GM18951 (cell line): Measurements from ENCODE around the gene CGB1.
"Not testable (repeated sequence)": the region's sequence is repeated elsewhere in the genome, so short reads cannot be mapped to it uniquely, and the experiment has no call there.

Experiments
- POLR2A ChIP-seq: IDR thresholded peaks from 4 replicates; pipeline ENCODE4 v1.6.1; 2011; ENCODE audit warnings: mild to moderate bottlenecking; ENCODE audit not compliant: insufficient read length, insufficient read depth; ENCODE audit errors: extremely low read depth
- in situ Hi-C: fragments of 300-500 bp; cut with MboI; formaldehyde crosslinking; loops from one replicate; pipeline ENCODE4 v1.12.0; 2022; ENCODE audit warnings: low sequenced_read_pairs, mixed read lengths, inconsistent platforms; ENCODE audit not compliant: unreplicated experiment

CGB1 gene

DNA sequence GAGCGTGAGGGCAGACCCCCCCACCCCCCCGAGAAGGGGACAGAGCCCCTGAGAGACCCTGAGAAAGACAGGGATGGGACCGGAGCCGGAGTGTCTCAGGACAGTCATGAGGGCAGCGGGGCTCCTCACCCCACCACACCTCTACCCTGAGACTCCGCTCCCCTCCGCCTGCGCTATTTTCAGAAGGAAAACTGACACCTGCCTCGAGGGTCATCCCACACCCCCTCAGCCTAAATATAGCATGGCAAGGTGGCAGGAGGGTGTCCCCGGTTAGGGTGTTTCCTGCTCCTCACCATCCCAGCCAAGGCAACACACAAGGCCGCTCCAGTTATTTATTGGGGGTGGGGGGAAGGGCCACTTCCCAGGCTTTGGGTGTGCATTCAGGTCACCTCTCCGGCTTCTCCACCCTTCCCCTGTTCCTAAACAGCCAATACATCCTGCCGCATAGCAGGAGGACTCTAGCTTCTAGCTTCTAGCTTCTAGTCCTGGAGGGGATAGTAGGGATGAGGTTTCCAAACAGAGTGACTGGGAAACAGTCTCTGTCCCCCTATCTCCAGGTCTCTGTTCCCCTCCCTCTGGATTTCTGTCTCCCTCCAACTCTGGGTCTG is 29.3 kb upstream of the CGB1 start:
- in situ Hi-C loops = no loop called here
- no peak for TF ChIP-seq POLR2A

DNA sequence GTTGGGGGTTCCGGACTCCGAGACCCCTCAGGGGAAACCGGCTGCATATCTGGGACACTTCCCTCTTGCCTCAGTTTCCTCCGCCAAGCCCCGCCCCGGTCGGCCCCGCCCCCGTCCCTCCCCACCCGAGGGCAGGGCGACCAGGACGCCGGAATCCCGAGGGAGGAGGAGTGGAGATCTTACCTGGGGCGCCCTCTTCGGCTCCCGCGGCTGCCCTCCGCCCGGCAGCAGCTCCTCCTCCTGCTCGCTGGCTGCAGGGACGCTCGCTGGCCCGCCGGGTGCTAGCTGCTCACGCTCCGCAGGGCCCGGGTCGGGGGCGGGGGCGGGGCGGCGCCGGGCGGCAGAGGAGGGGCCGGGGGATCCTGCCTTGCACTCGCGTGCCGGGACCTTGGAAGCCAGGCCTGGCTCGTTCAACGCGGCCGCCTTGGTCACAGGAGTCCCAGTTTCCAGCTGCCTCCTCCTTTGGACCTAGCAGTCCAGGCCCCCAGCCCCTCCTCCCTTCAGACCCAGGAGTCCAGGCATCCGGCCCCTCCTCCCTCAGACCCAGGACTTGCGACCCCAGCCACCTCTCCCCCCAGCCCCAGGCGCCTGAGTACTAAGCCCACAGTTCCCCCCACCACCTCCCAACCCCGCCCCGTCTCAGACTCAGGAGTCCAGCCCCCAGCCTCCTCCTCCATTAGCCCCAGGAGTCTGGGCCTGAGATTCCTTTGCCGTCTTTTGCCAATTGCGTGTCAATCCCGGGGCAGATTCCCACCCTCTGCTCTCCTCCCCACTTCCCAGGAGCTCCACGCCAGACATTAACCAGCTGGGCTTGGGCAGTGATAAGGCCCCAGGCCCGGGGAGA is 28.3 kb upstream of the CGB1 start, which contains the start of gene NTF4:
Gene NTF4, minus strand, starts transcription at position 51 of the 844 bp plus-strand sequence. CDS start 2,821 bp downstream, outside the sequence.
- TF ChIP-seq POLR2A = no peak
- in situ Hi-C loops = no loop called here

DNA sequence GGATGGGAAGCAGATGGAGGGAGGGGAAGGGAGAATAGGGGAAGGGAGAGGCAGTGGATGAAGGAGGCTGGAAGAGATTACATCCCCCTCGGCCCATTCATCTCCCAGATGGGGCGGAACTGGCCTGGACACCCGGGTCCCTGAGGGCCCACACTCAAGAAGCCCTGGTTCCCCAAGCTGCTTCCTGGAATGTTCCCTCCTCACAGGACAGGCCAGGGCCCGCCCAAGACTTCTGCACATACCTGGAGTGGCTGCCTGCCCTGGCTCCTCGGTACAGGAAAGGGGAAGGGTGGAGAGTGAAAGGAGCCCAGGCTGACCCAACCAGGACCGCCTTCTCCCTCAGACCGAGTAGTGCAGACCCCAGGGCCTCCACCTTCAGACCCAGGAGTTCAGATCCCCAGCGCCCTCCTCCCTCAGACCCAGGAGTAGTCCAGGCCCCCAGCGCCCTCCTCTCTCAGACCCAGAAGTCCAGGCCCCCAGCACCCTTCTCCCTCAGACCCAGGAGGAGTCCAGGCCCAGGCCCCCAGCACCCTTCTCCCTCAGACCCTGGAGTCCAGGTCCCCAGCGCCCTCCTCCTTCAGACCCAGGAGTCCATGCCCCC is 27.4 kb upstream of the CGB1 start:
- in situ Hi-C loops = no loop called here
- no peak for TF ChIP-seq POLR2A

DNA sequence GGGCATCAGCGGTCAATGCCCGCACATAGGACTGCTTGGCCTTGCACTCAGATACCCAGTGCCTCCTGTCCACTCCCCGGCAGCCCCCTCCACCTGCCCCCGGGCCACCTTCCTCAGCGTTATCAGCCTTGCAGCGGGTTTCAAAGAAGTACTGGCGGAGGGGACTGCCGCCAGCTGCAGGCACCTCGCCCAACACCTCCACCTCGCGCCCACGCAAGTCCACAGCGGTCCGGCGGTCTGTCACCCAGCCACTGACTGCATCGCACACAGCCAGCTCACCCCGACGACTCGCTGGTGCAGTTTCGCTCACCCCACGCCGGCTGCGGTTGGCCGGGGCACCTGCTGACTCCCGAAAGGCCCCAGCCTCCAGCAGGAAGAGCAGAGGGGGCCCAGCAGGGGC is 24.8 kb upstream of the CGB1 start:
- TF ChIP-seq POLR2A = no peak
- in situ Hi-C loops = no loop called here

DNA sequence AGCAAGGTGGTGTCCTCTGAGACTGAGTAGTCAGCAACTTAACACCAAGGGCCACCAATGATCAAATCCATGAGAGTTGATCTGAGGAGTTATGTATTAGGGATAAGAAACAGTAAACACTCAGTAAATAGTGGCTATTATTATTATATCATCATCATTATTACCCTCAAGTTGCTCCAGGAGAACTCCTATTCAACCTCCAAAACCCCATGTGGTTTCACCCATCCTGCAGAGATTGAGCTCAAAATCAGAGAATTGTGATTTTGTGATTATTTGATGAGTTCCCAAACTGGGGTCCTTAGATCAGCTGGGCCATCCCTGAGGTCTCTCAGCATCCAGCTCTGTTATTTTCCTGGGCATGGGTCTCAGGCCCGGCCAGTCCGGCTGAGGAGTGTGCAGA is 24.3 kb upstream of the CGB1 start:
- in situ Hi-C loops = no loop called here
- no peak for TF ChIP-seq POLR2A

DNA sequence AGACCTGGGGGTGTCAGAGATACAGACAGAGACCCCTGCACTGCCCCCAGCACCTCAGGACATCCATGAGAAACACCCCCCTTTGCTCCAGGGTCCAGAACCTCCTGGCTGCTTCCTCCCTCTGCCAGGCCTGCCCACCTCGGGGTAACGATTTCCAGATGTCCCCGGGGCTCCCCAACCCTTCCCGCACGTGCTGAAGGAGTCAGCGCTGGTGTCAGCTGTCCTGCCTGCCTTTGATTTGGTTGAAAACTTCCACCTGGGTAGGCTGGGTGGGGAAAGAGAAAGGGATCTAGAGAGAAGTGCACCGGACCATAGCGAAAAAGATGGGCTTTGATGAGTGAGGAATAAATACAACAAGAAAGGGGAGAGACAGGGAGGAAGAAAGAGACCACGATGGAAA is 22.4 kb upstream of the CGB1 start:
- in situ Hi-C loops = no loop called here

DNA sequence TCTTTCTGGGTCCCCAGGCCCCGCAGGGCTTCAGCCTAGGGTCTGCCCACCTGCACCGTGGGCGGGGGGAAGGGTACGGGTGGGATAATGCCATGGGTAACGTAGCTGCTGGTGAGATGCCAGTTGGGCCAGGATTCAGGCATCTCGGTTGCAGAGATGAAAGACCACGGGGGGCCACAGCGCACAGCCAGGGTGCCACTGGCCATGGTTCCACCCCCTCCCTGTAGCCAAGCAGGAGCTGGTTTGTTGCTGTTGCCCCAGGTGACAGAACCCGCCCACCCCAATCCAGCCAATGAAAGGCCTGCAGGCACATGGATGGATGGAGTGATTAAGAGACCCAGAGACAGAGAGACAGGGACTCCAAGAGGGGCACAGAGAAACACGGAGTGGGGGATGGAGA is 21.9 kb upstream of the CGB1 start:
- TF ChIP-seq POLR2A = no peak
- in situ Hi-C loops = no loop called here

More for the DNA sequence above, 22.4 kb upstream of the CGB1 start:
- no peak for TF ChIP-seq POLR2A

DNA sequence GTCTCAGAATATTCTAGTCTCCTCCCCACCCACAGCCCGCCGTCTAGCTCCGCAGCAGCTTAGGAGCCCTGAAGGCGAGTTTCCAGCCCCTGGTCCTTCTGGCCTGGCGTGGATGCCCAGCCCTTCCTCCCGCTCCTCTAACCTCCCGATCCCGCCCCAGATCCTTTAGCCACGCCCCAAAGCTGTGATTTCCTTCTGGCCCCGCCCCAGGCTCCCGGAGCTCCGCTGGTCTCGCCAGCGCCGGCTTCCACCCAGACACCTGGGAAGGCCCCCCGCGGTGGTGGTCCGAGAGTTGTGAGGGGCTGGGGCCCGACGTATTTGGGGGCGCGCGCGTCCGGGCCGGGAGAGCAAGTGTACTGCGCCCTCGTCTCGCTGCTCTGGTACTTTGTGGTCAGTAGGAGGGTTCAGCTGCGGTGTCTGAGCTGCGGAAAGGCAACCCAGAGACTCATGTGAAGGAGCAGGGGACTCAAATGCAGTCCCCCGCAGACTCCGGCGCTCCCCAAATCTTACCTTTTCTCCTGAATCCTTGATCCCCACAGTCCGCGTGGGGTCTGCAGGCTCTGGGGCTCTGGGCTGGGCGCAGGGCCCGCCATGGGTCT is 21.0 kb upstream of the CGB1 start, which contains the start of gene CGB7:
Gene CGB7, minus strand, starts transcription at position 114 of the 599 bp plus-strand sequence. CDS start 2,374 bp downstream, outside the sequence.
- no peak for TF ChIP-seq POLR2A
- in situ Hi-C loops = no loop called here

DNA sequence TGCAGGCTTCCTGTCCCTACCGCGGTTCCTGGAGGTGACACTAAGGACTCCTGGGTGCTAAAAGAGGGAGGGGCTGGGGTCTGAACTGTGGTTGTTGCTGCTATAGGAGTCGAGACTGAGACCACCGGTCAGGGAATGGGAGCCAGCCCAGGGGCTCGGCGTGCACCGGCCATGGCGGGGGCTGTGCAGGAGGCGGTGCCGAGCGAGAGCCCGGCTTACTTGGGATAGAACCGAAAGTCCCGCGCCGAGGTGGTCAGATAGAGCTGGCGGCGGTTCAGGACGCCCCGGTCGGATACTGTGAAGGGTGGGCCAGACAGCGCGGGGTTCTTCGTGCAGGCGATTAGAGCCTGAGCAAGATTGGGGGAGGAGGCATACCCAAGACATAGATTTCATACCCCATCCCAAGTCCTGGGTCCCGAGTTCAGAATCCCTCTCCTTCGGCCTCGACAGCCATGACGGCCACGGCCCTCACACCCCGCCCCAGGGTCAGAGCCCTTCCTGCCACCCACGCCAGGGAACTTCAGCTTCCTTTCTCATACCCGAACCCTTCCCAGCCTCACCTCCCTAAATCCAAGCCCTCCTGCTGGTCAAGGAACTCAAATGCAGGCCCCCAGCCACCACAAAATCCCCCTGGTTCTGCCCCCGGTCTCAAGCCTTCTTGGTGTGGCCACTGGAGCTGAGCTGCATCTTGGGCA is 20.4 kb upstream of the CGB1 start:
- in situ Hi-C loops = not testable (repeated sequence)

DNA sequence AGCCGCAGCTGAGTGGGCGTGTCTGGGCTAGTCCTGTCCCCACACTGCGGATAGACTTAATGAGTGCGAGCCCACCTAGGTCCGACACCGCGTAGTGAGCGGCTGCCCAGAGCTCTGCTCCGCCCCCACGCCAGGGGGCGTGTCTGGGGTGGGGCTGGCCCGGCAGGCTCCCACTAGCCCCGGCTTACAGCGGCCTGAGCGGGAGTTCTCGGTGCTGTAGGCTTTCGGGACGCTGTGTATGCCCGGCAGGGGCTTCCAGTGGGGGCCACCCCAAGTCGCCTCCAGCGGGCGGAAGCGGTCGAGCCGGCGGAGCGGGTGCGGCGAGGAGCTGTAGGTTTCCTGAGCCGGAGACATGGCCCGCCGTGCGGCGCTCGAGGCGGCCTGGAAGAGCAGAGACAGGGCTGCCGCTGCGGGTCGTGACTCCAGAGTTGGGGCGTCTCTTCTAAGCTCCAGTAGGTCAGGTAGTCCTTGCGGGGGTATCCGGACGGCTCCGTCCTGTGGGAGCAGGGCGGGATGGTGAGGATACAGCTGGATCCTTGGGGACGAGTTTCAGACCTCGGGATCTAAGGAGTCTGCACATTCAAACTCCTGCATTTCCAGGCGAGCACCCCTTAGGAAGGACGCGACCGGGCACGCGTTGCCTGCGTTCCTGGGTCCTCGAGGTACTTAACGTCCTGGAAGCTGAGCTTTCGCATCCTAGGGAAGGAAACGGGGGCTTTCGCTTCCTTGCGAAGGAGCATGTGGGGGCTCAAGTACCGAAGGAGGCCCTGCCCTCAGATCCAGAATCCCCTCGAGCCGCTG is 19.6 kb upstream of the CGB1 start:
- TF ChIP-seq POLR2A = no peak
- in situ Hi-C loops = no loop called here

DNA sequence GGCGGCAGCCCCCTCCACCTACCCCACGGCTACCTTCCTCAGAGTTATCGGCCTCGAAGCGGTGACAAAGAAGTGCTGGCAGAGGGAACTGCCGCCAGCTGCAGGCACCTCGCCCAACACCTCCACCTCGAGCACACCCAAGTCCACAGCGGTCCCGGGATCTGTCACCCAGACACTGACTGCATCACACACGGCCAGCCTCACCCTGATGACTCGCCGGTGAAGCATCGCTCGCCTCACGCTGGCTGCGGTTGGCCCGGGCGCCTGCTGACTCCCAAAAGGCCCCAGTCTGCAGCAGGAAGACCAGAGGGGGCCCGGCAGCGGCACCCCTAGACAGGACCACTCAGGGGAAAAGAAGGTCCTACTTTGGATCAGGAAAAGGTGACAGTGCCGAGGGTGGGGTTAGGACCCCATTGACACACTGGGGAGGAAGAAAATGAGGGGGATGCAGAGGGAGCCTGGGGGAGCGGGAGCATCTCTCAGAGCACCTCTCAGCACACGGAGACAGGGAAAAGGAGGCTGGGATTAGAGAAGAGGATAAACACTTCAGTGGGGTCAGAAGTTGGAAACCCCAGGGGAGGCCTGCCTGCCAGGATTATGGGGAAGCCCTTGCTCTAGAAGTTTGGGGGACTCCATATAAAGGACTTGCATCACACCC is 13.8 kb upstream of the CGB1 start:
- in situ Hi-C loops = not testable (repeated sequence)

DNA sequence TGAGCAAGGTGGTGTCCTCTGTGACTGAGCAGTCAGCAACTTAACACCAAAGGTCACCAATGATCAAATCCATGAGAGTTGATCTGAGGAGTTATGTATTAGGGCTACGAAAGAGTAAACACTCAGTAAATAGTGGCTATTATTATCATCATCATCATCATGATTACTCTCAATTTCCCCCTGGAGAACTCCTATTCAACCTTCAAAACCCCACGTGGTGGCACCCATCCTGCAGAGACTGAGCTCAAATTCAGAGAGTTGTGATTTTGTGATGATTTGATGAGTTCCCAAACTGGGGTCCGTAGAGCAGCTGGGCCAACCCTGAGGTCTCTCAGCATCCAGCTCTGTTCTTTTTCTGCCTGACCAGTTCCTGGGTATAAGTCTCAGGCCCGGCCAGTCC is 13.1 kb upstream of the CGB1 start:
- in situ Hi-C loops = not testable (repeated sequence)

DNA sequence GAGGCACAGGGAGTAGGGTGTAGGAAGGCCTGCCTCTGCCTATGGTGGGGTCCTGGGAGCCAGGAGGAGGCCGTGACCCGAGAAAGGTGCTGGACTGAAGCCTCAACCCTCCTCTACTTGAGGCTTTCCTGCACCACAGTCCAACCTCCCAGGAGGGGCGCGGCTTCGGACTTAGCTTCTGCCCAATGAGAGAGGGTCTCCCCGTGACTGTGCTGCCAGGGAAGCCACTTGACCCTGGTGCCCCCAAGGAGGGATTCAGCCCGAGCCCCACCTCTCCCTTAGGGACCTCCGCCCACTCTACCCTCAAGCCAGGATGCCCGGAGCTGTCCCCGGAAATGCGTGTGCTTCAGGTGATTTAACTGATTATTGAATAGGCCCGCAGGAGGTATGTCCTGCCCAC is 12.3 kb upstream of the CGB1 start, which contains the start of gene CGB8:
Gene CGB8, minus strand, starts transcription at position 101 of the 400 bp plus-strand sequence. CDS start 372 bp downstream, outside the sequence.
- in situ Hi-C loops = not testable (repeated sequence)

DNA sequence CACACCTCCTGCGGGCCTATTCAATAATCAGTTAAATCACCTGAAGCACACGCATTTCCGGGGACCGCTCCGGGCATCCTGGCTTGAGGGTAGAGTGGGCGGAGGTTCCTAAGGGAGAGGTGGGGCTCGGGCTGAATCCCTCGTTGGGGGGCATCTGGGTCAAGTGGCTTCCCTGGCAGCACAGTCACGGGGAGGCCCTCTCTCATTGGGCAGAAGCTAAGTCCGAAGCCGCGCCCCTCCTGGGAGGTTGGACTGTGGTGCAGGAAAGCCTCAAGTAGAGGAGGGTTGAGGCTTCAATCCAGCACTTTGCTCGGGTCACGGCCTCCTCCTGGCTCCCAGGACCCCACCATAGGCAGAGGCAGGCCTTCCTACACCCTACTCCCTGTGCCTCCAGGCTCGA is 6.9 kb upstream of the CGB1 start, which contains the start of gene CGB5:
Gene CGB5, plus strand, starts transcription at position 301 of the 400 bp plus-strand sequence. CDS start 362 bp downstream, outside the sequence.
- in situ Hi-C loops = not testable (repeated sequence)

DNA sequence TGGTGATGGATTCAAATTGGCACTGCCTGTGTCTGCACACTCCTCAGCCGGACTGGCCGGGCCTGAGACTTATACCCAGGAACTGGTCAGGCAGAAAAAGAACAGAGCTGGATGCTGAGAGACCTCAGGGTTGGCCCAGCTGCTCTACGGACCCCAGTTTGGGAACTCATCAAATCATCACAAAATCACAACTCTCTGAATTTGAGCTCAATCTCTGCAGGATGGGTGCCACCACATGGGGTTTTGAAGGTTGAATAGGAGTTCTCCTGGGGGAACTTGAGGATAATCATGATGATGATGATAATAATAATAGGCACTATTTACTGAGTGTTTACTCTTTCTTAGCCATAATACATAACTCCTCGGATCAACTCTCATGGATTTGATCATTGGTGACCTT is 6.0 kb upstream of the CGB1 start:
- in situ Hi-C loops = not testable (repeated sequence)
